ENCODE data around the gene SH3BP4. TPM values are rescaled to one million over a fixed set of nuclear protein-coding genes. Genes with fewer than 3 reads are reported as not detected.
A peak's percentile ranks its signal among the peaks of the same experiment; 100 is the strongest.

The SH3BP4 gene
- polyA plus RNA-seq, 2 of the 4 experiments (the other 2 are of a cell fraction) = 22.6 to 35.7 TPM

- TF ChIP-seq JUNB (IDR thresholded peaks at IDR 0.05) = no peak
These were observed 95.6 kb downstream of the SH3BP4 start (continued) for GRCh38 chr2:235047171-235048160.

- POLR2A ChIA-PET = no interaction called here
- Histone ChIP-seq H3K9me3 (no peaks in the 10 kb centered on the region), H3K4me2 (no peak overlapping the region), H3K4me3 (no peak overlapping the region), H3K4me1 (peaks cover 14% of the 10 kb centered on the region), H3K27ac (no peak overlapping the region)
- ATAC-seq = no peak
- FAIRE-seq = no peak
- 84% methylated on average over 7 of the region's 7 CpGs for WGBS (ENCODE audit: missing lambda C conversion rate)
- no peak for DNase-seq (ENCODE audit: low read depth in 1 of 2, low spot score in 1 of 2)
- TF ChIP-seq ELK1 (IDR thresholded peaks at IDR 0.05; ENCODE audit: low read depth, low read length) (no peak), FOSL2 (IDR thresholded peaks at IDR 0.05) (no peak), FOSL2 (CRISPR knock-in tag; IDR thresholded peaks at IDR 0.05) (no peak), HEYL (CRISPR knock-in tag; IDR thresholded peaks at IDR 0.05) (no peak), FOSB (CRISPR knock-in tag; IDR thresholded peaks at IDR 0.05) (no peak), RARB (CRISPR knock-in tag; IDR thresholded peaks at IDR 0.05) (no peak), CHD4 (IDR thresholded peaks at IDR 0.05; ENCODE audit: borderline replicate concordance) (no peak), BHLHE40 (IDR thresholded peaks at IDR 0.05; ENCODE audit: low read depth, low read length) (no peak)
- CTCF ChIA-PET = no interaction called here
These were observed 96.7 kb downstream of the SH3BP4 start for GRCh38 chr2:235048549-235048948.

GRCh38 chr2:235049069-235049468, 97.3 kb downstream of the SH3BP4 start:
- Histone ChIP-seq H3K9me3 (no peaks in the 10 kb centered on the region), H3K4me3 (no peak overlapping the region), H3K27ac (peak overlapping the region in 1 of 2 experiments; percentile 57; a peak in 2 of 6 replicates), H3K4me1 (peaks cover 14% of the 10 kb centered on the region), H3K4me2 (no peak overlapping the region)
- DNase-seq (ENCODE audit: low read depth in 1 of 2, low spot score in 1 of 2) (no peak), ATAC-seq (no peak), FAIRE-seq (no peak)
- CTCF ChIA-PET = interaction anchor here (1.6 kb wide), 1 partner anchor 58 kb away, joined by 4 read pairs; no protein-coding TSS in a partner anchor
- POLR2A ChIA-PET = no interaction called here
- 88% methylated on average over 6 of the region's 6 CpGs for WGBS (ENCODE audit: missing lambda C conversion rate)
- TF ChIP-seq E2F6 (IDR thresholded peaks at IDR 0.05; ENCODE audit: borderline replicate concordance, low read depth) (no peak), FOSL2 (IDR thresholded peaks at IDR 0.05) (no peak), FOSL2 (CRISPR knock-in tag; IDR thresholded peaks at IDR 0.05) (no peak), SREBF2 (IDR thresholded peaks at IDR 0.05) (no peak), CBX8 (IDR thresholded peaks at IDR 0.05) (no peak), ZFP36 (IDR thresholded peaks at IDR 0.05; ENCODE audit: borderline replicate concordance, partially characterized antibody) (no peak), HDAC2 (IDR thresholded peaks at IDR 0.05) (no peak), ELK1 (IDR thresholded peaks at IDR 0.05; ENCODE audit: low read depth, low read length) (no peak), PHF8 (IDR thresholded peaks at IDR 0.05; ENCODE audit: borderline replicate concordance, low read depth) (no peak), MAZ (IDR thresholded peaks at IDR 0.05; ENCODE audit: borderline replicate concordance, low read depth, low read length) (no peak), POLR2AphosphoS2 (conservative IDR thresholded peaks at IDR 0.05; ENCODE audit: low read length) (no peak), HOXB13 (CRISPR knock-in tag; IDR thresholded peaks at IDR 0.05; ENCODE audit: low read depth) (no peak), ZC3H11A (IDR thresholded peaks at IDR 0.05) (no peak), USF2 (IDR thresholded peaks at IDR 0.05) (no peak), BHLHE40 (IDR thresholded peaks at IDR 0.05; ENCODE audit: low read depth, low read length) (no peak), RFX5 (IDR thresholded peaks at IDR 0.05) (no peak), MAFK (IDR thresholded peaks at IDR 0.05; ENCODE audit: partially characterized antibody) (no peak), MYC (IDR thresholded peaks at IDR 0.05; ENCODE audit: borderline replicate concordance, low read length) (no peak), ZNF302 (CRISPR knock-in tag; IDR thresholded peaks at IDR 0.05) (no peak), RAD21 (conservative IDR thresholded peaks at IDR 0.05 in 1 of 2, IDR thresholded peaks at IDR 0.05 in 1 of 2) (no peak), POLR2A (IDR thresholded peaks at IDR 0.05; ENCODE audit: low read length) (no peak)

All from A549 (cell line).